Measurements from ENCODE around the gene PTPN13.

Gene PTPN13

GRCh38 chr4:86614865-86615264 lies 20.8 kb downstream of the PTPN13 start:
- H3K9me3 ChIP-seq (ENCODE audit: control insufficient read depth in 2 of 2, low read length in 2 of 2), result no peaks in the 10 kb centered on the region
- no peaks in the 10 kb centered on the region for H3K4me1 ChIP-seq (ENCODE audit: control insufficient read depth, insufficient read depth, low read length)
- H3K36me3 ChIP-seq (ENCODE audit: control insufficient read depth in 2 of 2, insufficient read depth in 2 of 2, low read length in 2 of 2), result no peaks in the 10 kb centered on the region
- H3K27ac ChIP-seq (ENCODE audit: low read length), result no peak overlapping the region
- no peak overlapping the region for H3K4me3 ChIP-seq (ENCODE audit: low read length in 2 of 2)
- no peaks in the 10 kb centered on the region for H3K27me3 ChIP-seq (ENCODE audit: control insufficient read depth in 1 of 2, insufficient read depth in 2 of 2, low read length in 2 of 2)
- H3K9ac ChIP-seq (ENCODE audit: low read length in 2 of 2), result no peak overlapping the region

- H3K36me3 ChIP-seq (ENCODE audit: control insufficient read depth in 2 of 2, insufficient read depth in 2 of 2, low read length in 2 of 2), result no peaks in the 10 kb centered on the region
- no peak overlapping the region for H3K9ac ChIP-seq (ENCODE audit: low read length in 2 of 2)
- H3K9me3 ChIP-seq (ENCODE audit: control insufficient read depth in 2 of 2, low read length in 2 of 2), result no peaks in the 10 kb centered on the region
- no peak overlapping the region for H3K27ac ChIP-seq (ENCODE audit: low read length)
- no peaks in the 10 kb centered on the region for H3K4me1 ChIP-seq (ENCODE audit: control insufficient read depth, insufficient read depth, low read length)
- no peaks in the 10 kb centered on the region for H3K27me3 ChIP-seq (ENCODE audit: control insufficient read depth in 1 of 2, insufficient read depth in 2 of 2, low read length in 2 of 2)
- H3K4me3 ChIP-seq (ENCODE audit: low read length in 2 of 2), result no peak overlapping the region
These were observed 21.4 kb downstream of the PTPN13 start for GRCh38 chr4:86615501-86615900.

- Histone ChIP-seq H3K27me3 (ENCODE audit: control insufficient read depth in 1 of 2, insufficient read depth in 2 of 2, low read length in 2 of 2) (no peaks in the 10 kb centered on the region), H3K36me3 (ENCODE audit: control insufficient read depth in 2 of 2, insufficient read depth in 2 of 2, low read length in 2 of 2) (no peaks in the 10 kb centered on the region), H3K27ac (ENCODE audit: low read length) (no peak overlapping the region), H3K9ac (ENCODE audit: low read length in 2 of 2) (no peak overlapping the region), H3K4me3 (ENCODE audit: low read length in 2 of 2) (no peak overlapping the region), H3K4me1 (ENCODE audit: control insufficient read depth, insufficient read depth, low read length) (no peaks in the 10 kb centered on the region), H3K9me3 (ENCODE audit: control insufficient read depth in 2 of 2, low read length in 2 of 2) (no peaks in the 10 kb centered on the region)
These were observed 25.5 kb downstream of the PTPN13 start for GRCh38 chr4:86619656-86620055.

GRCh38 chr4:86621435-86621834 lies 27.3 kb downstream of the PTPN13 start:
- Histone ChIP-seq H3K9ac (ENCODE audit: low read length in 2 of 2) (no peak overlapping the region), H3K27me3 (ENCODE audit: control insufficient read depth in 1 of 2, insufficient read depth in 2 of 2, low read length in 2 of 2) (no peaks in the 10 kb centered on the region), H3K4me3 (ENCODE audit: low read length in 2 of 2) (no peak overlapping the region), H3K27ac (ENCODE audit: low read length) (no peak overlapping the region), H3K9me3 (ENCODE audit: control insufficient read depth in 2 of 2, low read length in 2 of 2) (no peaks in the 10 kb centered on the region), H3K36me3 (ENCODE audit: control insufficient read depth in 2 of 2, insufficient read depth in 2 of 2, low read length in 2 of 2) (no peaks in the 10 kb centered on the region), H3K4me1 (ENCODE audit: control insufficient read depth, insufficient read depth, low read length) (no peaks in the 10 kb centered on the region)

- Histone ChIP-seq H3K9me3 (ENCODE audit: control insufficient read depth in 2 of 2, low read length in 2 of 2) (no peaks in the 10 kb centered on the region), H3K4me1 (ENCODE audit: control insufficient read depth, insufficient read depth, low read length) (no peaks in the 10 kb centered on the region), H3K27me3 (ENCODE audit: control insufficient read depth in 1 of 2, insufficient read depth in 2 of 2, low read length in 2 of 2) (no peaks in the 10 kb centered on the region), H3K9ac (ENCODE audit: low read length in 2 of 2) (no peak overlapping the region), H3K27ac (ENCODE audit: low read length) (no peak overlapping the region), H3K4me3 (ENCODE audit: low read length in 2 of 2) (no peak overlapping the region), H3K36me3 (ENCODE audit: control insufficient read depth in 2 of 2, insufficient read depth in 2 of 2, low read length in 2 of 2) (no peaks in the 10 kb centered on the region)
These were observed 32.0 kb downstream of the PTPN13 start for GRCh38 chr4:86626066-86626465.

GRCh38 chr4:86627462-86628135 lies 33.5 kb downstream of the PTPN13 start:
- no peak overlapping the region for H3K9ac ChIP-seq (ENCODE audit: low read length in 2 of 2)
- H3K27ac ChIP-seq (ENCODE audit: low read length), result no peak overlapping the region
- no peak overlapping the region for H3K4me3 ChIP-seq (ENCODE audit: low read length in 2 of 2)
- H3K27me3 ChIP-seq (ENCODE audit: control insufficient read depth in 1 of 2, insufficient read depth in 2 of 2, low read length in 2 of 2), result no peaks in the 10 kb centered on the region
- no peaks in the 10 kb centered on the region for H3K36me3 ChIP-seq (ENCODE audit: control insufficient read depth in 2 of 2, insufficient read depth in 2 of 2, low read length in 2 of 2)
- H3K4me1 ChIP-seq (ENCODE audit: control insufficient read depth, insufficient read depth, low read length), result no peaks in the 10 kb centered on the region
- no peaks in the 10 kb centered on the region for H3K9me3 ChIP-seq (ENCODE audit: control insufficient read depth in 2 of 2, low read length in 2 of 2)

- Histone ChIP-seq H3K9me3 (ENCODE audit: control insufficient read depth in 2 of 2, low read length in 2 of 2) (no peaks in the 10 kb centered on the region), H3K27me3 (ENCODE audit: control insufficient read depth in 1 of 2, insufficient read depth in 2 of 2, low read length in 2 of 2) (no peaks in the 10 kb centered on the region), H3K9ac (ENCODE audit: low read length in 2 of 2) (no peak overlapping the region), H3K36me3 (ENCODE audit: control insufficient read depth in 2 of 2, insufficient read depth in 2 of 2, low read length in 2 of 2) (no peaks in the 10 kb centered on the region), H3K4me3 (ENCODE audit: low read length in 2 of 2) (no peak overlapping the region), H3K4me1 (ENCODE audit: control insufficient read depth, insufficient read depth, low read length) (no peaks in the 10 kb centered on the region), H3K27ac (ENCODE audit: low read length) (no peak overlapping the region)
These were observed 36.5 kb downstream of the PTPN13 start for GRCh38 chr4:86630629-86631028.

GRCh38 chr4:86631166-86631565 lies 37.1 kb downstream of the PTPN13 start:
- H3K9me3 ChIP-seq (ENCODE audit: control insufficient read depth in 2 of 2, low read length in 2 of 2), result no peaks in the 10 kb centered on the region
- H3K9ac ChIP-seq (ENCODE audit: low read length in 2 of 2), result no peak overlapping the region
- H3K4me1 ChIP-seq (ENCODE audit: control insufficient read depth, insufficient read depth, low read length), result no peaks in the 10 kb centered on the region
- H3K27ac ChIP-seq (ENCODE audit: low read length), result no peak overlapping the region
- no peak overlapping the region for H3K4me3 ChIP-seq (ENCODE audit: low read length in 2 of 2)
- H3K27me3 ChIP-seq (ENCODE audit: control insufficient read depth in 1 of 2, insufficient read depth in 2 of 2, low read length in 2 of 2), result no peaks in the 10 kb centered on the region
- no peaks in the 10 kb centered on the region for H3K36me3 ChIP-seq (ENCODE audit: control insufficient read depth in 2 of 2, insufficient read depth in 2 of 2, low read length in 2 of 2)

GRCh38 chr4:86633854-86634253 lies 39.7 kb downstream of the PTPN13 start:
- Histone ChIP-seq H3K9me3 (ENCODE audit: control insufficient read depth in 2 of 2, low read length in 2 of 2) (no peaks in the 10 kb centered on the region), H3K9ac (ENCODE audit: low read length in 2 of 2) (no peak overlapping the region), H3K27me3 (ENCODE audit: control insufficient read depth in 1 of 2, insufficient read depth in 2 of 2, low read length in 2 of 2) (no peaks in the 10 kb centered on the region), H3K4me3 (ENCODE audit: low read length in 2 of 2) (peak overlapping the region in 1 of 2 donors; percentile 3), H3K4me1 (ENCODE audit: control insufficient read depth, insufficient read depth, low read length) (no peaks in the 10 kb centered on the region), H3K36me3 (ENCODE audit: control insufficient read depth in 2 of 2, insufficient read depth in 2 of 2, low read length in 2 of 2) (no peaks in the 10 kb centered on the region), H3K27ac (ENCODE audit: low read length) (no peak overlapping the region)

- Histone ChIP-seq H3K27me3 (ENCODE audit: control insufficient read depth in 1 of 2, insufficient read depth in 2 of 2, low read length in 2 of 2) (no peaks in the 10 kb centered on the region), H3K9me3 (ENCODE audit: control insufficient read depth in 2 of 2, low read length in 2 of 2) (no peaks in the 10 kb centered on the region), H3K4me1 (ENCODE audit: control insufficient read depth, insufficient read depth, low read length) (no peaks in the 10 kb centered on the region), H3K9ac (ENCODE audit: low read length in 2 of 2) (no peak overlapping the region), H3K27ac (ENCODE audit: low read length) (no peak overlapping the region), H3K36me3 (ENCODE audit: control insufficient read depth in 2 of 2, insufficient read depth in 2 of 2, low read length in 2 of 2) (no peaks in the 10 kb centered on the region), H3K4me3 (ENCODE audit: low read length in 2 of 2) (no peak overlapping the region)
These were observed 46.4 kb downstream of the PTPN13 start for GRCh38 chr4:86640469-86640868.

GRCh38 chr4:86641516-86642090 lies 47.5 kb downstream of the PTPN13 start:
- H3K9me3 ChIP-seq (ENCODE audit: control insufficient read depth in 2 of 2, low read length in 2 of 2), result no peaks in the 10 kb centered on the region
- no peaks in the 10 kb centered on the region for H3K36me3 ChIP-seq (ENCODE audit: control insufficient read depth in 2 of 2, insufficient read depth in 2 of 2, low read length in 2 of 2)
- H3K9ac ChIP-seq (ENCODE audit: low read length in 2 of 2), result no peak overlapping the region
- no peak overlapping the region for H3K4me3 ChIP-seq (ENCODE audit: low read length in 2 of 2)
- no peak overlapping the region for H3K27ac ChIP-seq (ENCODE audit: low read length)
- no peaks in the 10 kb centered on the region for H3K27me3 ChIP-seq (ENCODE audit: control insufficient read depth in 1 of 2, insufficient read depth in 2 of 2, low read length in 2 of 2)
- H3K4me1 ChIP-seq (ENCODE audit: control insufficient read depth, insufficient read depth, low read length), result no peaks in the 10 kb centered on the region
